ENCODE measurements around the gene SLC2A8.

DNA sequence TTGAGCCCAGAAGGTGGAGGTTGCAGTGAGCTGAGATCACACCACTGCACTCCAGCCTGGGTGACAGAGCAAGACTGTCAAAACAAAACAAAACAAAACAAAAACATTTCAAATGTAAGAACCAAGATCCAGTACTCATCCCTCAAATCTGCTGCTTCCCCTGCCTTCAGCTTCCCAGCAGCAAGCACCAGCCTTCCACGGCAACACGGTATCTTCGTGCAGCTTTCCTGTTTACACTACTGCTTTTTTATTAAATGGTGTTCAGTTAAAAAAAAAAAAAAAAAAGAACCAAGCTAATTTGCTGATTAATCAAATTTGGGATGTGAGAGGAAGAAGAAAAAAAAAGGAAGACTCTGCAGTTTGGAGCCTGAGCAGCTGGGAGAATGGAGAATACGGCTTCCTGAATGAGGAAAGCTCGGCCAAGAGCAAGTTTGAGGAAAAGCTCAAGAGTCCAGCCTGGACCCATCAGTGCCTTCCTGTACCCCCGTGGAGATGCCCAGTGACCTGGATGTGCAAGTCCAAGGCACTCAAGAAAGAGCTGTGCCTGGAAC is 28.0 kb upstream of the SLC2A8 start:
- TF ChIP-seq, protein P1, sequence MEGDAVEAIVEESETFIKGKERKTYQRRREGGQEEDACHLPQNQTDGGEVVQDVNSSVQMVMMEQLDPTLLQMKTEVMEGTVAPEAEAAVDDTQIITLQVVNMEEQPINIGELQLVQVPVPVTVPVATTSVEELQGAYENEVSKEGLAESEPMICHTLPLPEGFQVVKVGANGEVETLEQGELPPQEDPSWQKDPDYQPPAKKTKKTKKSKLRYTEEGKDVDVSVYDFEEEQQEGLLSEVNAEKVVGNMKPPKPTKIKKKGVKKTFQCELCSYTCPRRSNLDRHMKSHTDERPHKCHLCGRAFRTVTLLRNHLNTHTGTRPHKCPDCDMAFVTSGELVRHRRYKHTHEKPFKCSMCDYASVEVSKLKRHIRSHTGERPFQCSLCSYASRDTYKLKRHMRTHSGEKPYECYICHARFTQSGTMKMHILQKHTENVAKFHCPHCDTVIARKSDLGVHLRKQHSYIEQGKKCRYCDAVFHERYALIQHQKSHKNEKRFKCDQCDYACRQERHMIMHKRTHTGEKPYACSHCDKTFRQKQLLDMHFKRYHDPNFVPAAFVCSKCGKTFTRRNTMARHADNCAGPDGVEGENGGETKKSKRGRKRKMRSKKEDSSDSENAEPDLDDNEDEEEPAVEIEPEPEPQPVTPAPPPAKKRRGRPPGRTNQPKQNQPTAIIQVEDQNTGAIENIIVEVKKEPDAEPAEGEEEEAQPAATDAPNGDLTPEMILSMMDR (IDR thresholded peaks at IDR 0.05), result no peak
- TF ChIP-seq POLR2A (IDR thresholded peaks at IDR 0.05) (no peak), POLR2AphosphoS5 (IDR thresholded peaks at IDR 0.05; ENCODE audit: insufficient read depth in 1 of 2, low read depth in 1 of 2) (no peak)

Measured in vagina (tissue), 2 donors.